GM12878 (cell line): ENCODE measurements around the gene RUFY2.

ENCODE experiments used
- HDAC2 ChIP-seq: fragments of 200-600 bp; sonication (generic); IDR thresholded peaks from 2 replicates; pipeline ENCODE4 v1.6.1; 2017
- KDM1A ChIP-seq: fragments of 200-600 bp; sonication (generic); IDR thresholded peaks from 2 replicates; pipeline ENCODE4 v1.6.1; 2016; ENCODE audit warnings: borderline replicate concordance
- POLR2A ChIP-seq: IDR thresholded peaks from 2 replicates; pipeline ENCODE4 v1.6.1; 2011; ENCODE audit warnings: low read depth, mild to moderate bottlenecking, low read length
- POLR2AphosphoS5 ChIP-seq: IDR thresholded peaks from 2 replicates; pipeline ENCODE4 v1.6.1; 2011; ENCODE audit warnings: mild to moderate bottlenecking, low read length, inconsistent platforms
- RFX5 ChIP-seq: IDR thresholded peaks from 2 replicates; pipeline ENCODE4 v1.6.1; 2011; ENCODE audit warnings: low read depth, low read length, improper control_type of control experiment
- SMC3 ChIP-seq: IDR thresholded peaks from 2 replicates; pipeline ENCODE4 v1.6.1; 2011; ENCODE audit warnings: low read length, improper control_type of control experiment, borderline replicate concordance
- ZNF622 ChIP-seq: fragments of 450-650 bp; IDR thresholded peaks from 2 replicates; pipeline ENCODE4 v1.6.1; 2017; ENCODE audit warnings: mild to moderate bottlenecking, inconsistent platforms
- TF ChIP-seq, protein P1 (sequence below), 3 experiments: IDR thresholded peaks in 2 of 3; conservative IDR thresholded peaks in 1 of 3; 2 replicates each; pipeline ENCODE4 v1.5.1; 2011; ENCODE audit warnings: low read depth in 3 of 3, low read length in 3 of 3, mild to moderate bottlenecking in 3 of 3, control low read depth in 2 of 3, moderate library complexity in 2 of 3, inconsistent platforms in 1 of 3, mixed read lengths in 1 of 3; ENCODE audit not compliant: control insufficient read depth in 2 of 3, insufficient read depth in 1 of 3; ENCODE audit errors: extremely low read depth in 1 of 3

GRCh38 chr10:68362590-68362989 lies 44.5 kb downstream of the RUFY2 start:
- TF ChIP-seq, protein P1, sequence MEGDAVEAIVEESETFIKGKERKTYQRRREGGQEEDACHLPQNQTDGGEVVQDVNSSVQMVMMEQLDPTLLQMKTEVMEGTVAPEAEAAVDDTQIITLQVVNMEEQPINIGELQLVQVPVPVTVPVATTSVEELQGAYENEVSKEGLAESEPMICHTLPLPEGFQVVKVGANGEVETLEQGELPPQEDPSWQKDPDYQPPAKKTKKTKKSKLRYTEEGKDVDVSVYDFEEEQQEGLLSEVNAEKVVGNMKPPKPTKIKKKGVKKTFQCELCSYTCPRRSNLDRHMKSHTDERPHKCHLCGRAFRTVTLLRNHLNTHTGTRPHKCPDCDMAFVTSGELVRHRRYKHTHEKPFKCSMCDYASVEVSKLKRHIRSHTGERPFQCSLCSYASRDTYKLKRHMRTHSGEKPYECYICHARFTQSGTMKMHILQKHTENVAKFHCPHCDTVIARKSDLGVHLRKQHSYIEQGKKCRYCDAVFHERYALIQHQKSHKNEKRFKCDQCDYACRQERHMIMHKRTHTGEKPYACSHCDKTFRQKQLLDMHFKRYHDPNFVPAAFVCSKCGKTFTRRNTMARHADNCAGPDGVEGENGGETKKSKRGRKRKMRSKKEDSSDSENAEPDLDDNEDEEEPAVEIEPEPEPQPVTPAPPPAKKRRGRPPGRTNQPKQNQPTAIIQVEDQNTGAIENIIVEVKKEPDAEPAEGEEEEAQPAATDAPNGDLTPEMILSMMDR (IDR thresholded peaks at IDR 0.05 in 2 of 3, conservative IDR thresholded peaks at IDR 0.05 in 1 of 3; ENCODE audit: control insufficient read depth in 2 of 3, extremely low read depth in 1 of 3, insufficient read depth in 1 of 3, low read depth in 3 of 3, low read length in 3 of 3), result no peak
- TF ChIP-seq SMC3 (no peak), ZNF622 (no peak), HDAC2 (no peak), KDM1A (no peak), POLR2A (no peak), RFX5 (no peak), POLR2AphosphoS5 (no peak)
